G401.6 (cell line): ENCODE data around the gene LAGE3.

Experiments
- FAIRE-seq: peaks from 2 replicates; lab custom pipeline; 2012; peaks lifted over from hg19 to GRCh38; lab: Jason Lieb, UNC

The LAGE3 gene

DNA sequence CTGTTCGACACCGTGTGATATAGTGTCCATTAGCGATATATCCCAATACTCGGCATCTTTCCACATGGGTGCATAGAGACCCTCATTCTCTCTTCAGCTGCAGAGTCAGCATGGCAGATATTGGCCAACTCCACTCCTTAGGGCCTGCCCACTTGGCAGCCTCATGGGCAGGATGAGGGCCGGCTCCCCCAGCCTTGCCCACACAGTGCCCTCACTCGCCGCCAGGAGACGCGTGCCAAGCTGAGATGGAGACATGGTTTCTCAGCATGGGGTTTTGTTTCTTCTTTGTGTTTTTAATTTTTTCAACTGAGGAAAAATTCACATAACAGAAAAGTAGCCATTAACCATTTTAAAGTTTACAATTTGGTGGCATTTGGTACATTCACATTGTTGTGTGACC lies 26.3 kb downstream of the LAGE3 start:
- no peak for FAIRE-seq

DNA sequence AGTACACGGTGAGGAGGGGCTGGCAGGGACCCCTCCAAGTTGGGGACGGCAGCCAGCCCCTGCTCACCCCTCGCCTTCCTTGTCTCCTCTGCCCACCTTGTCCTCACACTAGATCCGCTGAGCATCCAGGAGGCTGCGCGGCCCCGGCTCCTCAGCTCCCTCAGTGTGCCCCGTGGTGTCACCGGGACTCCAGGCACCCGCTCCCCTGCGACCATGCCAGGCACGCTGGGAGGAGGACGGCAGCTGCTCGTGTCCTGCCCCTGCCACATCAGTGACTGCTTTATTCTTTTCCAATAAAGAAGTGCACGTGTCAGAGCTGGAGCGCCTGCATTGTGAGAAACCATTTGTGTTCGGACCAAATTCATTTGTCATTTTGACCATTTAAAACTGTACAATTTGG lies 28.8 kb downstream of the LAGE3 start:
- no peak for FAIRE-seq

DNA sequence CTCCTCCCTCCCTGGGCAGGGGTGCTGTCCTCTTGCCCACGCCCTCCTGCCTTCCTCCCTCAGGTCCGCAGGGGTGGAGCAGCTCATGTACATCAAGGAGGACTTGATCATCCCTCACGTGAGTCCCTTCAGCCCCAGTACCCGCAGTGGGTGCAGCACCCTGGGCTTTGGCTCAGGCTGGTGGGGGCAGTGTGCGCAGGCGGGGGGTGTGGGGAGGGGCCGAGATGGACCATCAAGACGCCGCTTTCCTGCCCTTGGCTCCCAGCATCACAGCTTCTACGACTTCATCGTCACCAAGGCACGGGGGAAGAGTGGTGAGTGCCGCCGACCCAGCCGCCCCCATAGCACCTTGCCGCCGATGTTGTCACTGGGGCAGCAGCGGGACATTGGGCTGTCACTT lies 29.5 kb downstream of the LAGE3 start:
- no peak for FAIRE-seq

DNA sequence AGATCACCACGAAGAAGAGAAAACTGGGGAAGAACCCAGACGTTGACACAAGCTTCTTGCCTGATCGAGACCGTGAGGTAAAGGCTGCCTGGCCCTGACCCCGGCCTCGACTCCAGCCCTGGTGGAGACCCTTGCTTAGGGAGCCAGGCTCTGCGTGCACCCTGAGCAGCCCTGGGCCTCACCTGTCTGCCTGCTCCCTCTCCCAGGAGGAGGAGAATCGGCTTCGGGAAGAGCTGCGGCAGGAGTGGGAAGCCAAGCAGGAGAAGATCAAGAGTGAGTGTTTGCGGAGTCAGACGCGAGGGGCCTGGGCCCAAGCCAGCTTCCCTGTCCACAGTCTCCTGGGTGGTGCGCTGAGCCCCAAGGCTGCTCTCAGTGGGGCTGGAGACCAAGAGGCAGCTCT lies 30.6 kb downstream of the LAGE3 start:
- FAIRE-seq, result no peak

DNA sequence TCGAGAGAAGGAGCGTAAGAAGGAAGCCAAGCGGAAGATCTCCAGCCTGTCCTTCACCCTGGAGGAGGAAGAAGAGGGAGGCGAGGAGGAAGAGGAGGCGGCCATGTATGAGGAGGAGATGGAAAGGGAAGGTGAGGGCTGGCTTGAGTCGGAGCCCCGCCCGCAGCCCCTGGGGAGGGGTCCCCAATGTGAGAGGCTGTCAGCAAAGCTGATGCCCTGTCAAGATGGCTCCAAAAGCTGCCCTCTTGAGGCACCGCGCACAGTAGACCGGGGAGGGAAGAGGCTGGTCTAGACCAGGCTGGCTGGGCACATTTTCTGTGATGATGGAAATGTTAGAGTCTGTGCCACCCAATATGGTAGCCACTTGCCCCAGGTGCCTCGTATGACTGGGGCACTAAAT lies 32.7 kb downstream of the LAGE3 start:
- no peak for FAIRE-seq

DNA sequence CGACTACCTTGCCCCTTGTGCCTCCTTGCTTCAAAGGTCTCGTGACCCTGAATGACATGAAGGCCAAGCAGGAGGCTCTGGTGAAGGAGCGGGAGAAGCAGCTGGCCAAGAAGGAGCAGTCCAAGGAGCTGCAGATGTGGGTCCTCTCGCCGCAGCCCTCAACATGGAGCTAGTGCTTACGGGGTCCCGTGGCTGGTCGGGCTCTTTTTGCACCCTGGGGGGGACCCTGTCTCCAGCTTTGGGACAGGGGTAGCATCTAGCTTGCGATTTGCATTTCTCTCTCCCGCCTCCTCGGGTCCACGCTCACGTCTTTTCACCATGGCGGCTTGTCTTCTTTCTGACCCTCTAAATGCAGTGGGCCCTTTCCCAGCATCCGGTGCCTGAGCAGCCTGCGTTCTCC lies 33.3 kb downstream of the LAGE3 start:
- FAIRE-seq, result no peak

DNA sequence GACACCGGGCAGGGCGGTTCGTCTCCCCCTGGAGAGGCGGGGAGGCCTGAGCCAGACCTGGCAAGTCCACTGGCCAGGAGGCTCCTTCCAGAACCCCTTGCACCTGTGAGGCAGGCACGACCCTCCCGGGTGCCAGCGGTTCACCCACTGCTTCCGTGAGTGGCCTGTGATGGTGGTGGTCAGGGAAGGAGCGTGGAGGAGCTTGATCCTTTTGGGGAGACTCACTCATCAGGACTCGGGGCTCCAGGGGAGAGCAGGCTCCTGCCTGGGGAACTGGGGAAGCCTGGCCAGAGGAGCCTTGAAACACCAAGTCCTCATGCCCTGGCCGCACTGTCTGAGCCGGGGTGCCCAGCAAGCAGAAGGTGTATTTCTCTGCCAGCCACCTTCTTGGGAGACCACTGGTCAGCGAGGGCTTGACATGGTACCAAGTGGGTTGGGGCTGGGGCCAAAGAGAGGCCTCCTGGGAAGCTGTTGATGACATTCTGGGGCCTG lies 34.3 kb downstream of the LAGE3 start:
- no peak for FAIRE-seq

DNA sequence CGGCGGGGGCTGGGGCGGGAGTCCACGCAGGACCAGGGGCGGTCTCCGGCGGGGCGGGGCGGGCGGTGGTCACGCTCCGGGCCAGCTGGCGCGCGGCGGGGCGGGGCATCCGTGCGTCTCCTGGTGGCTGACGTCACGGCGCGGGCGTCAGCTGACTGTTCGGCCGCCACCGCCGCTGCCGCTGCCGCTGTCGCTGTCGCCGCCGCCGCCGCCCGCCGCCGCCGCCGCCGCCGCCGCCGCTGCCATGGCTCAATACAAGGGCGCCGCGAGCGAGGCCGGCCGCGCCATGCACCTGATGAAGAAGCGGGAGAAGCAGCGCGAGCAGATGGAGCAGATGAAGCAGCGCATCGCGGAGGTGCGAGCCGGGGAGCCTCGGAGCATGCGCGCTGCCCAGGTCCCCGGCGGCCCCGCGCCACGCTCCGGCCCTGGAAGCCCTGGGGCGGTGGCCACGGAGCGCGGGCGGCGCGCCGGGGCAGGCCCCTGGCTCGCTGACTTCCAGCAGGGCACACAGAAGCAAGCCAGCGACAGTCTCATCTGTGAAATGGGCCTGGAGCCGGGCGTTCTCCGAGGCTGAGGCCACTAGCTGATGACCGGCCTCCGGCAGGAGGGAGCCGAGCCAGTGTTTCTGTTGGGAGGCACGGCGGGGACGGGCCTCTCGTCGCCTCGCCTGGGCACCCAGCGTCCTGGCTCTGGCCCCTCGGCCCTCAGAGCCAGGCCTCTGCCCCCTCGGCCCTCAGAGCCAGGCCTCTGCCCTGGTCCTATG lies 34.9 kb downstream of the LAGE3 start, which contains the start of gene FAM50A:
TSS of gene FAM50A (plus strand) at position 150 of the 763 bp plus-strand sequence. CDS start at position 245, 95 bp downstream.
- FAIRE-seq, result no peak

DNA sequence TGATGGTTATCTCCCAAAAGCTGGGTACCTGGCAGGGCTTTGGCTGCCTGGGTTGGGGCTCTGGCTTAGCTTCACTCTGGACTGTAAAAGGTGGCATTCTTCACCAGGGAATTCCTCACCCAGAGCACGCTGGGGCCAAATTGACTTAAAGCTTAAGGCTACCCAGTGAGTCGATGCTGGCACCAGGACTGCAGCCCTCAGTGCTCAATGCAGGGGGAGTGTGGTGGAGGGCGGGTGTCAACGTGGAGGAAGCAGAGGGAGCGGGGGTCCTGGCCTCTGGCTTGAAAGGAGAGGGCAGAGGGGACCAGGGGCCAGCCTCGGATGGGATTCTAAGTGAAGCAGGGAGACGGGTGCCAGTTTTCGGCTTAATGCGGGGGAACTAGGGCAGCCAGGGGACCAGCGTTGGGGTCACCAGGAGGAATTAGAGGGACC lies 35.6 kb downstream of the LAGE3 start:
- no peak for FAIRE-seq

DNA sequence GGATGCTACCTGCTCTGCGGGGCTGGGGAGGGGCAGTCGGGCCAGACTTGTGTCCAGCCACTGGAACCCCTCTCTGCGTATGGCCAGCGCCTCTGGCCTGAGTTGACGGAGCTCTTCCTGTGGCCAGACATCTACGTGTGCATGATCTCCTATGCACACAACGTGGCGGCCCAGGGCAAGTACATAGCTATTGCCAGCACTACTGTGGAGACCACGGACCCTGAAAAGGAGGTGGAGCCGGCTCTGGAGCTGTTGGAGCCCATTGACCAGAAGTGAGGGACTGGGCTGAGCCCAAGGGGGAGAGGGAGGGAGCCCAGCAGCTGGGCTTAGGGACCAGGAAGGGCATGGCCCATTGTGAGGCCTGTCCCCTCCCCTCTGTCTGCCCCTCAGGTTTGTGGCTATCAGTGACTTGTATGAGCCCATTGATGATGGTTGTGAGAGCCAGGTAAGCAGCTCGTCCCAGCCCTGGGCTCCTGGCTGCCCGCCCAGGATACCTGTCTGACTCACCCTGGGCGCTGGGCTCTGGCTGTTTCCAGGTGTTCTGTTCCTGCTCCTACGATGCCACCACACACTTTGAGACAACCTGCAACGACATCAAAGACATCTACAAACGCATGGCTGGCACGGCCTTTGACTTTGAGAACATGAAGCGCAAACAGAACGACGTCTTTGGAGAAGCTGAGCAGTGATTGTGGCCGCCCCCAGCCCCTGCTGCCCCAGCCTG lies 36.9 kb downstream of the LAGE3 start:
- no peak for FAIRE-seq

DNA sequence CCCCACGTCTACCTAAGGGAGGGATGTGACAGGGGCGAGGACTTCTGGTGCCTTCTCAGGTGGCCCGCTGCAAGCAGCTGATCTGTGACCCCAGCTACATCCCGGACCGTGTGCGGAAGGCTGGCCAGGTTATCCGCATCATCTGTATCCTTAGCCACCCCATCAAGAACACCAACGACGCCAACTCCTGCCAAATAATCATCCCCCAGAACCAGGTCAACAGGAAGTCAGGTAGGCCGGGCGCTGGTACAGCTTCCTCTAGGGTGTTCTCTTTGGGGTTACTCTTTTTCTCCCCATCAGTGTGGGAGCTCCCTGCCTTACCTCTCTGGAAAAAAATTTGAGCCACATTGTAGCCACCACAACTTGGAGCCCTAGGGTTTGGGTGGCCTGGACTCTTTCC lies 37.5 kb downstream of the LAGE3 start:
- no peak for FAIRE-seq

DNA sequence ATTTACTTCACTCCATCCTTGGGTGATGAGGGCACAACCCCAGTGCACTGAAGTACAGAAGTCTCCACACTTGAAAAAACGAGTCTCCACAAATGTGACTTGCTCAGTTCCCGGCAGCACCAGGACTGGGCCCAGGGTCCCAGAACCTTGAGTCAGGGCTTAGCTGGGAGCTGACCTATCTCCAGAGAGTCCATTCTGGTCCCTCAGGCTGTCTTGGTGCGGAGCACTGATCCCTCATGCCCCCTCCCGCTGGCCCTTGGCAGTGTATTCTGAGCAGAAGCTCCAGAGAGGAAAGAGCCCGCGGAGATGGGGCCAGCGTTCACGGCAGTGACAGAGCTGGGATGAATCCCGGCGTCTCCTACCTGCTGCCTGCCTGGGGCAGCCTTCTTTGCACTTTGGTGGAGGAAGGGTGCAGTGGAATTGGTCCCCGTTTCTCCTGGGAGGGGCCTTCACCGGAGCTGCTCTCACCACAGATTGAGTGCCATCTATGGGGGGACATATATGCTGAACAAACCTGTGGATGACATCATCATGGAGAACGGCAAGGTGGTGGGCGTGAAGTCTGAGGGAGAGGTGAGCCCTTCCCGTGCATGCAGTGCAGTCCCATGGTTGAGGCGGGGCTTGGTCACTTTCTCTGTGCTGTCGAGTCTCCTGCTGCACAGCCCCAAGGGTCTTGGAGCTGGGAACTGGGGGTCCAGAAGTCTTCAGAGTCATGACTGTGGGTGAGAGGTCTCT lies 38.3 kb downstream of the LAGE3 start:
- FAIRE-seq, result no peak

DNA sequence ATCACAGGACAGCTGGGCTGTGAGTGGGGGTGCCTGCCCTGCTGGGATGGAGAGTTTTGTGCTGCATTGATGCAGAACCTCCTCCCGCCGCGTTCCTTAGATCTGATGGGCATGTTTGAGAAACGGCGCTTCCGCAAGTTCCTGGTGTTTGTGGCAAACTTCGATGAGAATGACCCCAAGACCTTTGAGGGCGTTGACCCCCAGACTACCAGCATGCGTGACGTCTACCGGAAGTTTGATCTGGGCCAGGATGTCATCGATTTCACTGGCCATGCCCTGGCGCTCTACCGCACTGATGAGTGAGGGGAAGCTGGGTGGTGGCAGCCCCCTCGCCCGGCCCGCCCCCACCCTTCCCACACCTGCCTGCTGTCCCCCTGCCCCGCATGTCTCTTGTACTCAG lies 39.2 kb downstream of the LAGE3 start:
- no peak for FAIRE-seq

DNA sequence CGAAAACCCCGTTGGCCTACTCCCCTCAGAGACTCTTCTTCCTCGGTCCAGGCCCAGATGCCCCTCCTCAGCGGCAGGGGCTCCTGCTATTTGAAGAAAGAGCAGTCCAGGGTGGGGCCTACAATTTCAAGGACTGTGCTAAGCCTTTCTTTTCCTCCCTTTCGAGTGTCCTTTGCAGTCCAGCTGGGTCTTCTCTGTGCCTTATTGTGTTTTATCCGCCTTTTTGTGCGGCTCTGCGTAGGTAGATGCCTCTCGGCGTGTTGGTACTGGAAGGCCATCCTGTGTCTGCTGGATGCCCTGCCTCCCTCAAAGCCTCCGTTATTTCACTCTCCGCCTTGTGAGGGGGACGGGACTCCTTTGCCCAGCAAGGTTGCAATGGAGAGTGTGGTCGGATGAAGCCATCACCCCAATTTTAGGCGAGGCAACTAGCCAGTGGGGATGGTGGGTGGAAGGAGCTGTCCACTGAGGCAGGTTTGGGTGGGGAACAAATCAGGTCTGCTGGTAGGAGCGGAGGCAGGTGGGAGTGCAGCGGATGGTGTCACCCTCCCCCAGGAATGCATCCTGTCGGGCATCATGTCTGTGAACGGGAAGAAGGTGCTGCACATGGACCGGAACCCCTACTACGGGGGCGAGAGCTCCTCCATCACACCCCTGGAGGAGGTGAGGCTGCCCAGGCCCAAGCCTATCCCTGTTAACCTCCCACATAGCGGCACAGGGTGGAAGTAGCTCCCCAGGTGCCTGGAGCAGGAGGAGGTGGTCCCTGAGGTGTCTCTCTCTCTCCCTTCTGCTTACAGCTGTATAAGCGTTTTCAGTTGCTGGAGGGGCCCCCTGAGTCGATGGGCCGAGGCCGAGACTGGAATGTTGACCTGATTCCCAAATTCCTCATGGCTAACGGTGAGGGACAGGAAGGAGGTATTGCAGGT lies 40.8 kb downstream of the LAGE3 start:
- no peak for FAIRE-seq

DNA sequence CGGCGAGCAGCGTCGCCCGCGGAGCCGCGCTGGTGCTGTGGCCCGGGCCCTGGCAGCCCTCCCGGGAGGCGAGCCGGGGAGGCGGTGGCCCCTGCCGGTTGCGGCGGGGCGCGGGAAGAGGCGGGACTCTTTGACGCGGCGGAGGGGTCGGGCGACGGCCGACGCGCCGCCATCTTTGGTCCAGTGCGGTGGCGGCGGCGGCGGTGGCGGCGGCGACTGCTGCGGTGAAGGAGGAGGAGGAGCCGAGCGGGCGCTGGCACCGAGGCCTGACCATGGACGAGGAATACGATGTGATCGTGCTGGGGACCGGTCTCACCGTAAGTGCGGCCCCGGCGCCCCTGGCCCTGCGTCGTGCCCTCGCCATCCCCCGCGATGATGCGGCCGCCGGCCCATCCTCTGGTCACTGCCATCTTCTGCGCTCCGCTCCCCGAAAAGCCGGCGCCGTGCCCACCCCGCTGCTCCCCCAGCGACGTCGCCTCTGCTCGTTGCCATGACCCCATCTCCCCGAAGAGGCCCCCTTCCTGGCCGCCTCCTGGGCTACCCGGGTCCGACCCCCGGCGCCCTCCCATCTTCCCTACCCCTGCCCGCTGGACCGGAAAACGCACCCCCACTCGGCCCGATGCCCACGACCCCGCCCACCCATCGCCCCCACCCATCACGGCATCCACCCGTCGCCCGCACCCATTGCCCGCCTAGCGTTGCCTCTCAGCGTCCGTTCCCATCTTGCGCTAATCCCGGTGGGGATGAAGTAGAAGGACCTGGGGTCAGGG lies 41.9 kb downstream of the LAGE3 start, which contains the start of gene GDI1:
TSS of gene GDI1 (plus strand) at position 172 of the 770 bp plus-strand sequence. CDS start at position 273, 101 bp downstream.
- no peak for FAIRE-seq

DNA sequence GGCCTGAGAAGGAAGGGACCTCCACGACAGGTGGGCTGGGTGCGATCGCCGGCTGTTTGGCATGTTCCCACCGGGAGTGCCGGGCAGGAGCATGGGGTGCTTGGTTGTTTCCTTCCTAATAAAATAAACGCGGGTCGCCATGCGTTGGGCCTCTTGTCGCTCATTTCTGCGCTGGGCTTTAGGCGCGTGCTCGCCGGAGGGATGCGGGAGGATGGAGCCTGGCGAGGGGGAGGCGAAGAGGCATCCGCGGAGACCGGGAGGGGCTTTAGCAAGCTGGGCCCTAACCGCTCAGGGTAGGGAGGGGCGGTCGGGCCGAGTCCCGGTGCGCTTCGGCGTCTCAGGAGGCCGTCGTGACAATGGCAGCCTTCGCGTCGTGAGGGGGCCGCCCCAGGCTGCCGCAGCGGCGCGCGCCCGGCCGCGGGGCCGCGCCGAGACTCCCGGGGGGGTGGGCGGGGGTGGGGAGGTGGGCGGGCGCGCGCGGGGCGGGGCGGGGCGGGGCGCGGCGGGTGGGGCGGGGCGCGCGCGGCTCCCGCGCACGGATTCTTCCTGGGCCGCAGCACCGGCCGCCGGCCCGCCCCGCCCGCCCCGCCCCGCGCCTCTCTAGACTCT lies 42.6 kb downstream of the LAGE3 start:
- FAIRE-seq, result no peak

DNA sequence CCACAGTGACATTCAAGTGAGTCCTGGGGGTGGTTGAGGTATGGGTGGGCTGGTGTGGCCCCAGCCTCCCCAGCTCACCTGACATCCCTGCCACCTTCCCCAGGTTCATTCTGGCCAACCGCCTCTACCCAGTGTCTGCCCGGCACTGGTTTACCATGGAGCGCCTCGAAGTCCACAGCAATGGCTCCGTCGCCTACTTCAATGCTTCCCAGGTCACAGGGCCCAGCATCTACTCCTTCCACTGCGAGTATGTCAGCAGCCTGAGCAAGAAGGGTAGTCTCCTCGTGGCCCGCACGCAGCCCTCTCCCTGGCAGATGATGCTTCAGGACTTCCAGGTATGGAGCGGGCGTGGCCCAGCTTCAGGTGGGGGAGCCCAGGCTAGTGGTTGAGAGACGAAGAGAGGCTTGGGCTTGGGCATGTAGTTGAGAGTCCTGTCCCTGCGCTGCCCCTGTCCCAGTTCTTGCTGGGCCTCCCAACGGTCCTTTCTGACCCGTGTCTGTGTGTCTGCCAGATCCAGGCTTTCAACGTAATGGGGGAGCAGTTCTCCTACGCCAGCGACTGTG lies 43.8 kb downstream of the LAGE3 start:
- no peak for FAIRE-seq

DNA sequence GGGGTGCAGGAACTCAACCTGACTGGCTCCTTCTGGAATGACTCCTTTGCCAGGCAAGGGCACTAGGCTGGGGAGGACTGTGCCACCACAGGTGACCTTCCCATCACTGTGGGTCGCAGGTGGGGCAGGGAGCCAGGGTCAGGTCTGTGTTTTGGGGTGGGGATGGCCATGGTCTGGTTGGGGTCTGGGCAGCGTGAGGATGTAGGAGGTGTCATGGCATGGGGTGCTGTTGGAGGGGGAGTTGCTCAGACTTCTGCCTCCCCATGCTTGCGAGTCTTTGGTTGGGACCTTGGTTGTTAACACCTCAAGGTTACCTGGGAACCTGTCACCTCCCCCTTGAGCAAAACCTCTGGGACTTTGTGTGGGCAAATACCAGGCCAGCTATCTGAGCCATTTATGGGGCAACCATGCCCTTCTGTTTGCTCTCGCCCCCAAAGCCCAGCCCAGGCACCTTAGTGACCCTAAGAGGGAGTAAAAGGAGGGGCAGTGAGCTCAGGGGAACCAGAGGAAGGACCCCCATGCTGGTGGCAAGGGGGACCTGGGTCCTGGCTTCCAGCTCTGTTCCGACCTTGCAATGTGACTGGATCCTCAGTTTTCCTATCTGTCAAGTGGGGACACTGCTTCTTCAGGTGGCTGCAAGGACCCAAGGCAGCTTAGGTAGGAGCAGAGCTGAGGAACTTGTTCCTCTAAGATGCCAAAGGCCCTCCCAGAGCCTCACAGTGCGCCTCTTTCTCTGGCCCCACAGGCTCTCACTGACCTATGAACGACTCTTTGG lies 44.5 kb downstream of the LAGE3 start:
- no peak for FAIRE-seq

DNA sequence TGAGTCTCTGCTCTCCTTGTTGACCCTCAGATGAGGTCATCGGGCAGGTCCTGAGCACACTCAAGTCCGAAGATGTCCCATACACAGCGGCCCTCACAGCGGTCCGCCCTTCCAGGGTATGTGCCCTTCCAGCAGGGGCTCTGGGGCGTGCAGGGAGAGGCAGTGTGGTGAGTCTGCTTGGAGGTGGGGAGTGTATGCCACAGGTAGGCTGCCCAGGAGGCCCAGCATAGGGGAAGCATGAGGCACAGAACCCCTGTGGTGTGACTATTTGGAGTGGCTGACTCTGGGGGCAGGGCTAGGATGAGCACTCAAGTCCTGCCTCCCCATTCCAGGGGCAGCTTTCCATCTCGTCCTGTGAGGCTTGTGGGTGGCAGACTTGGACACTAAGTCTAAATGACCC lies 45.5 kb downstream of the LAGE3 start:
- FAIRE-seq, result no peak
